ENCODE measurements around the gene WDR83. TPM values are rescaled to one million over a fixed set of nuclear protein-coding genes. Genes with fewer than 3 reads are reported as not detected.

The WDR83 gene
- total and polyA plus RNA-seq, 2 of the 4 experiments (the other 2 are of a cell fraction) = 5.9 to 8.9 TPM

- TF ChIP-seq USF2 (IDR thresholded peaks at IDR 0.05; ENCODE audit: low read depth, low read length) (peak; percentile 99), RAD21 (IDR thresholded peaks at IDR 0.05; ENCODE audit: low read length) (no peak), RCOR1 (IDR thresholded peaks at IDR 0.05; ENCODE audit: insufficient replicate concordance, low read length) (no peak)
Observed at GRCh38 chr19:12722566-12723380, 56.2 kb downstream of the WDR83 start (continued).

- peaks cover 4% of the 10 kb centered on the region for H3K4me1 ChIP-seq (ENCODE audit: control insufficient read depth, insufficient read depth, low read length)
- dilution Hi-C loops (cut with HindIII; ENCODE audit: low sequenced_read_pairs, unreplicated experiment) (no loop called here), in situ Hi-C loops (cut with MboI; ENCODE audit: low sequenced_read_pairs) (no loop called here), intact Hi-C loops (cut with micrococcal nuclease) (no loop called here)
- peaks cover 10% of the 10 kb centered on the region; the same call in 1 of the 2 replicates for H3K9me1 ChIP-seq (ENCODE audit: insufficient read depth, low read length)
- H3K4me2 ChIP-seq (ENCODE audit: low read depth, low read length) = peak overlapping the region; percentile 88
- H4K20me1 ChIP-seq (ENCODE audit: insufficient read depth, low read length) = 0 out of 2 replicates have a peak, but pooled peaks cover 8% of the 10 kb centered on the region
- H2BK120ac ChIP-seq (ENCODE audit: low read depth, low read length) = peak overlapping the region; percentile 35
- peak; percentile 12 for DNase-seq
- H3K4me3 ChIP-seq (ENCODE audit: insufficient read depth, low read depth, low read length) = peak overlapping the region; percentile 53
- peak overlapping the region; percentile 68 for H2BK5ac ChIP-seq (ENCODE audit: low read depth, low read length, poor library complexity, severe bottlenecking)
- H3K18ac ChIP-seq (ENCODE audit: low read depth, low read length) = no peak overlapping the region
- peak overlapping the region; percentile 10; the same call in 1 of the 3 replicates for H2BK15ac ChIP-seq (ENCODE audit: low read depth, low read length)
- H4K91ac ChIP-seq (ENCODE audit: insufficient read depth, low read depth, low read length) = peak overlapping the region; percentile 75
- no peaks in the 10 kb centered on the region for H3K9me3 ChIP-seq (ENCODE audit: control insufficient read depth, insufficient read depth, low read length)
- H4K8ac ChIP-seq (ENCODE audit: low read depth in 2 of 2, low read length in 2 of 2) = peak overlapping the region; percentile 83 to 95
- H2AK5ac ChIP-seq (ENCODE audit: low read depth, low read length) = peak overlapping the region; percentile 80
- CTCF ChIA-PET = interaction anchor here (0.6 to 2.2 kb wide), 4 partner anchors 10 to 1077 kb away, joined by 3 to 8 read pairs (median 5); partner anchors contain the start of gene TRIR
- POLR2A ChIA-PET (ENCODE audit: unreplicated experiment) = interaction anchor here (0.5 to 0.8 kb wide), 2 partner anchors 11 to 104 kb away, joined by 8 read pairs; partner anchors contain the start of gene TRIR
- 0% methylated on average over 3 of the region's 7 CpGs; no CpG with 5 or more reads in 1 of the 2 experiments for WGBS, 2 experiments (ENCODE audit: extremely low coverage in 2 of 2, insufficient read length in 1 of 2)
- no peak for ATAC-seq (ENCODE audit: low read depth)
- H3K56ac ChIP-seq (ENCODE audit: extremely low read depth, insufficient read depth, low read length) = peak overlapping the region; percentile 91
- H3K36me3 ChIP-seq (ENCODE audit: control insufficient read depth, insufficient read depth, low read length) = peaks cover 12% of the 10 kb centered on the region
- no peak overlapping the region for H2BK20ac ChIP-seq (ENCODE audit: low read depth, low read length)
- peak overlapping the region; percentile 95 for H3K23ac ChIP-seq (ENCODE audit: low read depth, low read length)
- peak overlapping the region; percentile 79 for H3K14ac ChIP-seq (replicated peaks; ENCODE audit: low read depth, low read length)
- peak overlapping the region; percentile 99 for H2AK9ac ChIP-seq (replicated peaks; ENCODE audit: low read depth, low read length, poor library complexity)
- H3K9ac ChIP-seq (ENCODE audit: low read depth, low read length) = peak overlapping the region; percentile 69
- peak overlapping the region; percentile 85 for H3K4ac ChIP-seq (ENCODE audit: low read depth, low read length)
- H3K27ac ChIP-seq (ENCODE audit: insufficient read depth, low read length) = peak overlapping the region; percentile 68
- TF ChIP-seq BHLHE40 (IDR thresholded peaks at IDR 0.05; ENCODE audit: low read depth, low read length) (no peak), RFX5 (IDR thresholded peaks at IDR 0.05; ENCODE audit: low read depth, low read length) (no peak), POLR2A (IDR thresholded peaks at IDR 0.05; ENCODE audit: low read depth, low read length) (0 out of 2 replicates have a peak, but pooled peaks have one; percentile 6)
- BruUV-seq (replicated peaks) = no TSS peak
- H2AFZ ChIP-seq (replicated peaks; ENCODE audit: low read length, poor library complexity) = peak overlapping the region; percentile 94
- peaks cover 15 to 49% of the 10 kb centered on the region in 2 experiments; a peak in 3 of 4 replicates for H3K79me1 ChIP-seq (ENCODE audit: low read depth in 1 of 2, low read length in 2 of 2)
- H3K27me3 ChIP-seq (ENCODE audit: control insufficient read depth, insufficient read depth, low read length) = no peaks in the 10 kb centered on the region
- H4K5ac ChIP-seq (ENCODE audit: low read depth, low read length) = peak overlapping the region; percentile 73
Observed at GRCh38 chr19:12723381-12723640, 56.7 kb downstream of the WDR83 start.
